NCI-H1105 treated with DMSO at 0.1 percent for 48 hours (cell line): ENCODE measurements around the gene ABHD5.

Experiments used
- DNase-seq: peaks from one replicate; lab custom pipeline; 2025; lab: John Stamatoyannopoulos, UW

ABHD5 gene

GRCh38 chr3:43757666-43758321, 67.1 kb downstream of the ABHD5 start:
- no peak for DNase-seq

DNA sequence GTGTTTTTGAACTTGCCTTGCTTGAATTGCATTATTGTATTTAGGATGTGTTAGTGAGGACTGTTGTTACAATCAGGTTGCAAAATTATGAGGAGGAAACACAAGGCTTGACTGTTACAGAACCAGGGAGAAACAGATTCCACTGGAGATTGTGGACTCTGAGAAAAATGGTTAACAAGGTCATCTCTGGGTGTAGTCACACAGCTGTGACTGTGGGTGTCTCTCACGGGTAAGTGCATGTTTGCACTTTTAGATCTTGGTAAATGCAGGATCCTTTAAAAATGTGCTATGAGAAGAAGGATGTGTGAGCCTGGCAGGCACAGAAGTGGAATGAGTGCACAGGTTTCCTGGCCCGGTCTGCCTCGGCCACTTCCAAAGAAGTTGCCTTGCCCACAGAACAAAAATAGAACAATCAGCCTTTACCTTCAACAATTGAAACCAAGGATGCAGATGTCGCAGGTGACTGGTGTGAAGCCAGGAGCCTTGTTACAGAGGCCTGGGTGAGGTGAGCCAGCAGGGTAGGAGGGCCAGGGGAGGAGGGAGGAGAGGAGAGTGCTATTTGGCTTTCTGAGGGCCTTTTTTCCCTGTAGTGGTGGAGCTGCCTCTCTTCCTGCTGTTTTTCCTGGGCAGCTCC, 68.0 kb downstream of the ABHD5 start:
- no peak for DNase-seq

GRCh38 chr3:43759297-43759782, 68.6 kb downstream of the ABHD5 start:
- no peak for DNase-seq

DNA sequence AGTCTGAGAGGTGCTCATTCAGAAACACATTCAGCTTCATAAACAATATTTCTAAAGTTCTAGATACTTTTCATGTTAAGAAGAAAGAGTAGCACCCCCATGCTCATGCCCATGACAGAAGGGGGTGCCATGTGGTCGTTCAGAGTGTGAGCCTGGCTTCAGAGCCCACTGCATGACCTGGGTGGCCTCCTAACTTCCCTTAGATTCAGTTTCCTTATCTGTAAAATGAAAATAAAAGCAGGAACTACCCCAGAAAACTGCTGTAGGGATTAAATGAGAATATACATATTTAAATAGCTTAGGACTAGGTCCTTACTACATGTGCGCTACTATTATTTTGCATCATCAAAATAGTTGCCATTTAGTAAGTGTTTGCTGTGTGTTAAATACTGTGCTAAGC, 69.2 kb downstream of the ABHD5 start:
- DNase-seq: no peak

DNA sequence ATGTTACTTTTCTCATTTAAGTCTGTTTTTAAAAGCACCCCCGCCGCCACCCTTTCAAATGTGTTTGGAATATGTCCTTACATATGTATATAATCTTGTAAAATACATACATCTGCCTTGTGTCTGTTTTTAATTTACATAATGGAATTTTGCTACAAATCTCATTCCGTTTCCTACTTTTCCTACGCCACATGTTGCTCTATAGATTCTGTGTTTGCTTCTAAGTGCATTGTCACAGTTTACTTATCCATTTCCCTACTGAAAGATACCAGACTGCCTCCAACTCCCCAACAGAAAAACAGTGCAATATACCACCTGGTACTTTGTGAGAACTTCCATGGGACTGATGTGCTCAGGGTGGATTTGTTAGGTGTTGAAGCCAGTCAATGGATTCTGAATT, 70.2 kb downstream of the ABHD5 start:
- no peak for DNase-seq

- DNase-seq: no peak
Measured at GRCh38 chr3:43762451-43762850, 71.7 kb downstream of the ABHD5 start.

DNA sequence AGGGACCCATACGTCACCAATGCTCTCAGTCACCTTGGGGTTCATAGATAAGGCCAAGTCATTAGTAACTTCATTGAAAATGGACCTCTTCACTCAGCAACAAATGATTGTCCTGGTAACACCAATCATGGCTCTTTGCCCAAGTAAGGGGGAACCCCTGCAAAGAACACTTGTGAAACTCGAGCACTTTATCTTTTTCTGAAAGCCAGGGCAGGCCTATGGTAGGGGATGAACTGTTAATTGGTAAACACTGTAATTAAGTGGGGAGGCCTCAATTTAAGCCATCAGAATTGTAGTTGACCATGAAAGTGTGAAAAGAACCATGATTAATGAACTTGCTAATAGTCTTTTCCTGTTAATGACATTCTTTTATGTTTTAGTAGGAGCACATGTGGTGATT, 73.3 kb downstream of the ABHD5 start:
- no peak for DNase-seq

DNA sequence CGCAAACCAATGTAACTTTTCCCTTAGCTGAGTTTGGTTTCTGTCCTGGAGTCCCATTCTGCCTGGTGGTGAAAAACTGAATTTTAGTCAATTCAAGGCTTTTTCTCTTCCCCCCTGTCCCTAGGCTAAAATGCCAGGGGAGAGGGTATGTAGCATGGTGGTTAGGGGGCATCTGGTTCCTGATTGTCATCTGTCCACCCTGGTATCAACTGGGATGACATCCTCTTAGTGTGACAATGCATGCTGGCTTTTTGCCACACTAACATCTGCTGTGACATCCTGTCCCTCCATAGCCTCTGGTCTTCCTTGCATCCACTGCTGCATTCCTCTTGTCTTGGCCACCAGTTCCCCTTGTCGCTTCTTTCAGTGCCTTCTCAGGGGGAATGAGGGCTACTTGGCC, 73.7 kb downstream of the ABHD5 start:
- DNase-seq: no peak

GRCh38 chr3:43765521-43765971, 74.8 kb downstream of the ABHD5 start:
- DNase-seq: no peak

- no peak for DNase-seq
Measured at GRCh38 chr3:43766672-43767465, 76.1 kb downstream of the ABHD5 start.

- DNase-seq: no peak
Measured at GRCh38 chr3:43768381-43768973, 77.7 kb downstream of the ABHD5 start.

- DNase-seq: peak; percentile 66
Measured at GRCh38 chr3:43769097-43769884, 78.6 kb downstream of the ABHD5 start.

DNA sequence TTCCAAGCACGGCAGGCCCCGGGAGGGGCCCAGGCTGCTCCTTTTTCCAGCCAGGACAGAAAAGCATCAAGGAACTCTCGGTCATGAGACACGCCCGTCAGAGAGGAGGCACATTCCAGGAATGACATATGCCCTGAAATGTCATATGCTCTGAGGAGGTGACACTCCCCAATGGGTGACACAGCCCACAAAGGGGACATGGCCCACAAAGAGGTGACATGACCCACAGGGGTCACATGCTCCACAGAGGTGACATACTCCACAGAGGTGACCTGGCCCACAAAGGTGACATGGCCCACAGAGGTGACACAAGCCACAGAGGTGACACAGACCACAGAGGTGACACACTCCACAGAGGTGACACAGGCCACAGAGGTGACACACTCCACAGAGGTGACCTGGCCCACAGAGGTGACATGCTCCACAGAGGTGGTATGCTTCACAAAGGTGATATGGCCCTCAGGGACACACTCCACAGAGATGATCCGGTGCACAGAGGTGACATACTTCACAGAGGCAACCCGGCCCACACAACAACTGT, 79.2 kb downstream of the ABHD5 start:
- no peak for DNase-seq

DNA sequence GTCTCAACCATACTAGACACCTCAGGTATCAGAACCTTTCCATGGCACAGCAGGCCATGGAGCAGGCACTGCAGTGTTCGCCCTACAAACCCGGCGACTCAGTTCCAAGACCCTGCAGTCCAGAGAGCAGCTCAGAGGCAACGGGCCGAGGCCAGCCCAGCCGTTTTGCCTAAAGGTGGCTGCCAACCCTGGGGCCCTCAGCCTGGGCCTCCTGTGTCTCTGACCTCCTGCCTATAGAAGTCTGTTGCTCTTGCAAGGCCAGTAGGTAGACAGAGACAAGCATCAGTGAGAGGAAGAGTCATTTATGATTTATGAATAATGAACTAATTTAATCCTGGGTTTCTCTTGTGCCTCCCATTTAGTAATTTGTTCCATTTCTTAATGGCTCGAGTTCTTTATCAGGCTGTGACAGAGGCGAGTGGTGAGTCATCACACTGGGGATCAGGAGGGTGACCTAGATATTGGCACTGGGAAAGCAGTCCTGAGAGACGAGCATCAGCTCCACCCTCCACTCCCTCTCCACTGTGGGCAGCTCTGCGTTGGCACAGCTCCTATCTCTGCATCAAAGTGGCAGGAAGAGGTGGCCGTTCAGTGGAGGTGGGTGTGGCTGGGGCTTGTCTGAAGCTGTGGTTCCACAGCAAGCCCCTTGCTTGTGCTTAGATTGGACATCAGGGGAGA, 79.8 kb downstream of the ABHD5 start:
- DNase-seq: no peak

- DNase-seq: no peak
Measured at GRCh38 chr3:43771610-43772009, 80.9 kb downstream of the ABHD5 start.

DNA sequence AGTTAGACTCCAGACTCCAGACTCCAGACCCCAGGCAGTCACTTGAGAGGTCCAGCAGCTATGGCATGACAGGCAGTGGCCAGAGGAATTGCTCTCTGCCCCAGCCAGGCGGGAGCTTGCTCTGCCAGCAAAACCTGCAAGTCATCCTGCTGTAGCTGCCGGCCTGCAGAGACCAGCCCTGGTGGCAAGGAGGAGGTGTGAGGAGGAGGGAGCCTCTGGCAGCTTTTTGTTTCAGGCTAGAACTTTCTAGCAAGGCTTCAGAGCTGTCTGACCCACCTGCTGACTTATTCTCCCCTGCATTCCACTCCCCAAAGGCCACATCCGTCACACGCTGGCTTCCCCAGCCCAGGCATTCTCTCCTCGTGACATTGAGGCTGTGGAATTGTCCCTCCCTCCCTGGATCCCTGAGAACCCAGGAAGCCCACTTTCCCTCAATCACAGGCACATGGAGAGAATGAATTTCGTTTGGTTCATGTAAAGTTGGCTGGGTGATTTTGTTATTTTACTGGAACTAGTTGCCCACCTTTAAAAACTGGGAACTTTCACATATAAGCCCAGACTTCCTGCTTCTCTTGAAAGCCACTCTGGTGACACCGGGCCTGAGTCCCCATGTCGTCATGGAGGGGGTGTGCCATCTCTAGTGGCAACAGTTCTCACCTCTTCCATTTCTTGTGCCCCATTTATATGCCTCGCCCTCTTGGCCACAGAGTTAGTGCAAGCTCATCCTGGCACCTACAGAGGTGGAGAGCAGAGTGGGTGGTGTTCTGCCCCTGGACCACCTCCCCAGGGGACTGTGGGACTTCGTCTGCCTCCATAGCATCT, 82.7 kb downstream of the ABHD5 start:
- no peak for DNase-seq

DNA sequence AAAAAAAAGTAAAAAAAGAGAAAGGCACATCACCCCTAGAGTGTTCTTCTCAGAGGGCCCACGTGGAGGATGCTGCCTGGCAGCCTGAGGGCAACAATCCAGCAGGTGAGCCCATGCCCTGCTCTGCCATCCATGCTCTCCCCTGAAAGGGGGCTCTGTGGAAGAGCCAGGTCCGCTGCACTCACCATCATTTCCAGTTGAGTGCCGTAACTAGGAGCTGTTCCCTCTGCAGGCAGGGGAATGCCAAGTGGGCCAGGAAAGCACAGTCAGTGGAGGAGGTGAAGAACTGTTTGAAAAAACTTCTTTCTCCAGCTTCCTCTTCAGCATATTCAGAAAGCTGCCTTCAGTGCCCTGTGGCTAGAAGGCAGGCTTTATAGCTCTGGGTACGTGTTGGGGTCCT, 84.1 kb downstream of the ABHD5 start:
- no peak for DNase-seq

DNA sequence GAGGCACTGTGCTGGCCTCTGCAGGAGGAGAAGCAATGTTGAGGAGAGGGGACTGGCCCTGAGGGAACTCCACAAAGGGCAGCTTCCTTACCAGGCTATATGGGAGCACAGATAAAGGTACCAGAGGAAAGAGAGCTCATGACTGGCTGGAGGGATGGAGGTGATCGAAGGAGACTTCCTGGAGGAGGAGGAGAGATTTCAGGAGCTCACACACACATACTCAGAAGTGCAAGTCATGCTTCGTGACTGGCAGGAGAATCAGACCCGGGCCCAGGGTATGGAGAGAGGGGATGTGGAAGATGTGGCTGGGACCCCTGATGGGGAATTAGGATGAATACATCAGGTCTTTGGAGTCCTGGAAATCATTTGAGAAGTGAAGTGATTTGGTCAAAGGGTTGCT, 85.4 kb downstream of the ABHD5 start:
- DNase-seq: no peak

DNA sequence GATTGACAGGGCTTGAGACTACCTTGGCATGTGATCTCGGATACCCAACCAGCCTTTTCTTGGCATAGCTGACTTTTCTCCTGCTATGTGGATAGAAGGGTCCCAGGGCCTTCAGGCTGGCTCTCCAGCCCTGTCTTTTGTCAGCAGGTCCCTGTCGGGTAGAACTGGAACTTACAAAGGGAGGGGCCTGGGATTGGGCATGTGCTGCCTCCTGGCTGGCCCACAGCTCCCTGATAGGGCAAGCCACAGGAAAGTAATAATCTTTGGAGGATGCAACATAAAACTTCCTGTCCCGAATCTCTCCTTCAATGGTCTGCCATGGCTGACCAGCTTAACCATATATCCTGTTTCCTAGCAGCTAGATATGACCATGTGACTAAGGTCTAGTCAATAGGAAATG, 89.1 kb downstream of the ABHD5 start:
- no peak for DNase-seq

- no peak for DNase-seq
Measured at GRCh38 chr3:43782541-43782940, 91.8 kb downstream of the ABHD5 start.
